ENCODE measurements around the gene PTPN21.
"Not testable (repeated sequence)": the region's sequence is repeated elsewhere in the genome, so short reads cannot be mapped to it uniquely, and the experiment has no call there.

PTPN21 gene

GRCh38 chr14:88551094-88551870, 3.5 kb downstream of the PTPN21 start:
- no peak for DNase-seq

DNA sequence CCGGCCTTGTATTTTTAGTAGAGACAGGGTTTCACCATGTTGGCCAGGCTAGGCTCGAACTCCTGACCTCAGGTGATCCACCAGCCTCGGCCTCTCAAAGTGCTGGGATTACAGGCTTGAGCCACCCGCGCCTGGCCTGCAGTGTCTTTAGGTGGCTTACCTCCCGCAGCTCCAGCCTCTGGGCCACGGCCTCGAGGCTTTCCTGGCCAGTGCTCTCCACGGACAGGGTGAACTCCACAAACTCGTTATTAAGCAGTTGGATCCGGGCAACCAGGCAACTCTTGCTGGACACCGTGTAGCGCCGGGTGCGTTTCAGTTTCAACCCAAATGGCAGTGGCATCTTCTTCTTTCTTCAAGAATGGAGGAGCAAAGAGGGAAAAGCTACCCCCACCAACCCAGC, 4.7 kb downstream of the PTPN21 start:
- DNase-seq: no peak

- no peak for DNase-seq
These were observed 7.4 kb downstream of the PTPN21 start for GRCh38 chr14:88547386-88547780.

- DNase-seq: no peak
These were observed 8.0 kb downstream of the PTPN21 start for GRCh38 chr14:88546621-88547385.

DNA sequence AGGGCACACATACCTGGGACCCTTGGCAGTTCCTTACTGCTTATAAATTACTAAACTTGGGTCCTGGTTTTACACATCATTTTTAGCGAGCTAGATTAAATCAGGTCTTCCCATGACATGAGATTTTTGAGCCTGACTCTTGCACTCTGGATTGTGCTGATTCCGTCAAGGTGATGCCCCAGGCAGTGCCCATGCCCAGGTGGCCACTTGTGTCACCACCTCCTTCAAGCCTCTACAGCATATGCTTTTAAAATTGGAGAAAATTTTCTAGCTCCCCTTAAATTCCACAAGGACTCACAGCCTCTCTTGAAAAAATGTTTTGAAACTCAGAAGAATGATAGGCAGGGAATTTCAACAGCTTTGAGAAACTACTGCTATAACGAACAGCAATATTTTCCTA, 9.6 kb downstream of the PTPN21 start:
- no peak for DNase-seq

- DNase-seq: no peak
These were observed 11.7 kb downstream of the PTPN21 start for GRCh38 chr14:88542857-88543795.

- DNase-seq: no peak
These were observed 13.5 kb downstream of the PTPN21 start for GRCh38 chr14:88541324-88541723.

DNA sequence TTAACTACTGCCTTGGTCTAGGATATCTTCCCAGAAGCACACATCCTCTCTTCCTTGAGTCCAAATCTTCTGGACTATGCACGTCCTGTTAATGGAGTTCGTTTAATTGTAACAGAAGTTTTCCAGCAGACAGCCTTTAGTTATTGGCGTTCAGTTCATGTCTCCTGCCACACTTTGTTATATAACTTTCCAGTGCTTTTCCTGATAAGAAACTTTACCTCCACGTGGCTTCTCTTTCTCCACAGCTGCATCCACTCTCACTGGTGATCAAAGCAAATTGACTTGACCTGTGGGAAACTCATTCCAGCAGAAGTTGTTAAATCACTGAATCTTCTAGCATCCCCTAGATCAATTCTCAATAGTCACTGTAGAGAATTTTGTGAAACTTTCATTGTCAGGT, 19.0 kb downstream of the PTPN21 start:
- no peak for DNase-seq

DNA sequence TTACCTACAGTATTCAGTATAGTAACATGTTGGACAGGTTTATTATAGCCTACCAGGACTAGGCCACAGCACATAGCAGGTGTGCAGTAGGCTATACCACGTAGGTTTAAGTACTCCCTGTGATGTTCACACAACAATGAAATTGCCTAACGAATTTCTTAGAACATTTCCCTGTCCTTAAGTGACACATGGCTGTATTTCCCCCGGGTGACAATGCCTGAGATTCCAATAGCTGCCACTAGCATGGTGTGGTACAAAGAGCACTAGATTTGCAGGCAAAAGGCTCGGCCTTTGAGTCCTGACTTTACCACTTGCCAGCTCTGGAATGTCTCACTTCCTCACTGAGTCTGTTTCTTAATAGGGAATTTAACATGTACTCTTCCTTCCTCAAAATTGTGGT, 19.7 kb downstream of the PTPN21 start:
- no peak for DNase-seq

GRCh38 chr14:88533064-88533602, 21.7 kb downstream of the PTPN21 start:
- no peak for DNase-seq

GRCh38 chr14:88529889-88530288, 24.9 kb downstream of the PTPN21 start:
- DNase-seq: not testable (repeated sequence)

GRCh38 chr14:88522393-88522792, 32.4 kb downstream of the PTPN21 start:
- no peak for DNase-seq

GRCh38 chr14:88521818-88522217, 33.0 kb downstream of the PTPN21 start:
- no peak for DNase-seq

DNA sequence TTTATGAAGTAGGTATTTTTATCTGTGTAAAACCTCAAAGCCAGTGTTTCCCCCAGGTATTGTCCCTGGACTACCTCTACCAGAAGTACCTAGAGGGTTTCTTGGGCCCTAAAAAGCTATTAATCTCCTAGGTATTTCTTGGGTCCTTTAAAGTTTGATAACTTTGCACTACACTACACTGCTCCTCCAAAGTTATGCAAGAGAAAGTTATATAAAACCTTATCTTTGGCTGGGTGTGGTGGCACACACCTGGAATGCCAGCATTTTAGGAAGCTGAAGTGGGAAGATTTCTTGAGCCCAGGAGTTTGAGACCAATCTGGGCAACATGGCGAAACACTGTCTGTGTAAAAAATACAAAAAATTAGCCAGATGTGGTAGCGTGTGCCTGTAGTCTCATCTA, 34.9 kb downstream of the PTPN21 start:
- no peak for DNase-seq

GRCh38 chr14:88518592-88519512, 36.0 kb downstream of the PTPN21 start:
- DNase-seq: no peak

DNA sequence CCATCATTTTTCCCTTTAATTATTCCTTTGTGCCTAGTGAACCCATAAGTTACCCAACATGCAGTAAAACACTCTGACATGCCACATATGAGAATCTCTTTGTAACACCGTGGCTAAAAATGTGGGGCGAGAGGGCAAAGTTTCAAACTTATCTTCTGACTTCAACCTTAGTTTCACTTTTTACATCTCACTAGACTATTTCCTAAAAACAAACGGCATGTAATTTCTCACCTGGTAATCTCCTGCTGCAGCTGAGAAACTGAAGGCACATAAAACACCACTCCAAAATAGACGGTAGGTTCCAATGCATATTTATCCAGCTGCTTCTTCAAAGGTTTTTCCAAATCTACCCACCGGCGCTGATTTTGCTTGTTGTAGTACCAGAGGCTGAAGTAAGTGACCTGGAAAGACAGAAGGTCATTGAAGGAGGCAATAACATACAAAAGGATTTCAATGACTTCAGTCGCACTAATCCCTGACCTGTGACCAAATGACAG, 37.9 kb downstream of the PTPN21 start:
- DNase-seq: no peak

- DNase-seq: no peak
These were observed 39.1 kb downstream of the PTPN21 start for GRCh38 chr14:88515499-88516221.

DNA sequence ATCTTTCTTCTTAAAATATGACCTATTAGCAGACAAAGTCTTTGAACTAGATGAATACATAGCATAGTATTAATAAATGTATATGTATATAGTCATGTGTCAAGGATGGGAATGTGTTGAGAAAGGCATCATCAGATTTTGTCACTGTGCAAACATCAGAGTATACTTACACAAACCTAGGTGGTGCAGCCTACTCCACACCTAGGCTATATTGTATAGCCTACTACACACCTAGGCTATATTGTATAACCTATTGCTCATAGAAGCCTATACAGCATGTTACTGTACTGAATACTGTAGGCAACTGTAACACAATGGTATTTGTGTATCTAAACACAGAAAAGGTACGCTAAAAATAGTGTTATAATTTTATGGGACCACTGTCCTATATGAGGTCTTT, 47.6 kb downstream of the PTPN21 start:
- no peak for DNase-seq

GRCh38 chr14:88505621-88506020, 49.2 kb downstream of the PTPN21 start:
- DNase-seq: no peak

- DNase-seq: no peak
These were observed 50.2 kb downstream of the PTPN21 start for GRCh38 chr14:88504602-88505001.

All from GDM1 (cell line).